Immature natural killer cell (primary cell): Measurements from ENCODE around the gene DLG2. TPM values are rescaled to one million over a fixed set of nuclear protein-coding genes. Genes with fewer than 3 reads are reported as not detected.

ENCODE experiments used
- DNase-seq, 3 donors: peaks; one replicate each; pipeline ENCODE4 v3.0.0; 2022; ENCODE audit warnings: mixed read lengths in 1 of 3
- H3K27ac Mint-ChIP-seq, 6 donors: one replicate each; pipeline ENCODE4 v1.8.0; 2020; ENCODE audit warnings: mixed read lengths in 6 of 6, mild to moderate bottlenecking in 5 of 6, inconsistent platforms in 4 of 6, moderate library complexity in 3 of 6
- H3K27me3 Mint-ChIP-seq, 3 donors: one replicate each; pipeline ENCODE4 v1.8.0; 2020 to 2021; ENCODE audit warnings: low read depth in 3 of 3, mild to moderate bottlenecking in 3 of 3, mixed read lengths in 3 of 3, moderate library complexity in 3 of 3, inconsistent platforms in 1 of 3
- H3K36me3 Mint-ChIP-seq, 3 donors: one replicate each; pipeline ENCODE4 v1.8.0; 2020; ENCODE audit warnings: mixed read lengths in 3 of 3, inconsistent platforms in 2 of 3, mild to moderate bottlenecking in 2 of 3
- H3K4me1 Mint-ChIP-seq, 2 donors: one replicate each; pipeline ENCODE4 v1.8.0; 2020; ENCODE audit warnings: inconsistent platforms in 2 of 2, mild to moderate bottlenecking in 2 of 2, mixed read lengths in 2 of 2, moderate library complexity in 1 of 2
- H3K4me3 Mint-ChIP-seq, 5 donors: one replicate each; pipeline ENCODE4 v1.8.0; 2020; ENCODE audit warnings: mild to moderate bottlenecking in 5 of 5, mixed read lengths in 5 of 5, inconsistent platforms in 3 of 5, moderate library complexity in 3 of 5
- H3K9me3 Mint-ChIP-seq, 6 donors: one replicate each; pipeline ENCODE4 v1.8.0; 2020; ENCODE audit warnings: mild to moderate bottlenecking in 6 of 6, mixed read lengths in 6 of 6, inconsistent platforms in 4 of 6, moderate library complexity in 3 of 6
- polyA plus RNA-seq, 3 donors: library from polyadenylated mRNA; unstranded; fragments of 300-500 nt; fragmentation: Illumina TruSeq; gene quantifications; one replicate each; pipeline ENCODE4 v1.2.3, GENCODE V29; 2021

The DLG2 gene
- polyA plus RNA-seq, 3 donors from 2014 or later = 0.57 to 1.9 (median 1.2) TPM

DNA sequence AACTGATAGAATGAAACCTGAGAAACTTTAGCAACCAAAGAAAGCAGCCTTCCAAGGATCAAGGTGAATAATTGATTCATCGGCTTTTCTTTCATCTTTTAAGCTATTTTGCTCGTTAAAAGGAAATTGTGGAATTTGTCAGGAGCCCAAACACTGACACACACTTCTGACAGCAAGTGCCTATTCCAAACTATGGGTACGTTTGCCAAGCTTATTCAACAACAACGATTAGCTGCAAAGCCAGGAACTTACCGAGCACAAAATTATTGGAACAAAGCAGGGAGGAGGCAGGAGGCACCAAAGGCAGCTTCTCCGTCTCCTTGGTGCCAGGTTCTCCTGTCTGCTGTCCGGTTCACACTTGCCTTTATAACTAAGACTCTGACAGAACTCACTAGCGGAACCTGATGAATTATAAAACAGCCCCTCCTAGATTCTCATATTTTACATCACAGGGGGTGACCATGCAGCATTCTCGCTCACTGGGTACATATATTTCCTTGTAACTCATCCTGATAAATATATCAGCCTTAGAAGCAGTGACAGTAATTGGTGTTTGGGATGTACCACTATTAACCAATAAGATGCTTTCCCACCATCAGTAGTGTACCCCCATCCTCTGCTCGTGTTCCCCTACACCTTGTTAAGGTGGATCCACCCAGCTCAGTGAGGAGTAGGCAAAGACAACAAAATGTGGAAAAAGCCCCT, 1945.1 kb downstream of the DLG2 start:
- Mint-ChIP-seq H3K4me1 (no peaks in the 10 kb centered on the region), H3K27ac (no peak overlapping the region), H3K36me3 (no peaks in the 10 kb centered on the region), H3K4me3 (no peak overlapping the region), H3K27me3 (peaks cover 2 to 3% (median 2%) of the 10 kb centered on the region in 3 donors), H3K9me3 (peaks cover 0 to 7% (median 0%) of the 10 kb centered on the region in 6 donors)
- no peak for DNase-seq

DNA sequence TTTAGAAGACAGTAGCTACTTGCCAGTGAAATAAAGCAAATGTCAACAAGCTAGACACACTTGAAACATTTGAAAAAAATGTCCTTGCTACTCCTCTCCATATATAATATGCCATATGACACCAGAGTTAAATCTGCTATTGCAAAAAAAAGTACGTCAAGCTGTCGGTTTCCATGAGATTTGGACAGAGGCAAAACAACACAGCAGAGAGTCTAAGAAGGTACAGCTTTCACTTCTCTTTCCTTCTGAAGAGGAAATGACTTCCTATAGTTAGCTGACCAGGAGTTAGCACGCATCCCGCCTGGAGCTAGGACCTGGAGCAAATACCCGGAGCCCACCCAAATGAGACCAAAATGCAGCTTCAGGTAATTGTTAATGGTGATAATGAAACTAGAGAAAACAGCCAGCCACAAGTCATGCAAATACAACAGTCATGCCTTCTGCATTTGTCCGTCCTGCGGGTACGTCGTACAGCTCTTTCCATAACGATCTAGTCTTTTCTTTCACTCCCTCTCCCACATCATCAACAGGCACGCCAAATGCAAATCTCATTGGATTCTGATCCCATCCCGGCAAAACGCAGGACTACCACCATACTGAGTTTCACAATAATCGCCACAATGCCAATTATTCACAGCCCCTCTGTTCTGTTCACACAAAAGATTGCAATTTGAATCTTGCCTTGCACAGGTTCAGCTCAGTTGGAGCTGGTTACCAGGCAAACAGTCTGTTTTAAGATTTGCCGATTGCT, 1945.9 kb downstream of the DLG2 start:
- no peaks in the 10 kb centered on the region for H3K4me1 Mint-ChIP-seq
- peaks cover 0 to 3% (median 2%) of the 10 kb centered on the region in 3 donors for H3K27me3 Mint-ChIP-seq
- no peak for DNase-seq
- no peaks in the 10 kb centered on the region for H3K36me3 Mint-ChIP-seq
- peaks cover 0 to 7% (median 0%) of the 10 kb centered on the region in 6 donors for H3K9me3 Mint-ChIP-seq
- H3K4me3 Mint-ChIP-seq = no peak overlapping the region
- H3K27ac Mint-ChIP-seq = no peak overlapping the region

DNA sequence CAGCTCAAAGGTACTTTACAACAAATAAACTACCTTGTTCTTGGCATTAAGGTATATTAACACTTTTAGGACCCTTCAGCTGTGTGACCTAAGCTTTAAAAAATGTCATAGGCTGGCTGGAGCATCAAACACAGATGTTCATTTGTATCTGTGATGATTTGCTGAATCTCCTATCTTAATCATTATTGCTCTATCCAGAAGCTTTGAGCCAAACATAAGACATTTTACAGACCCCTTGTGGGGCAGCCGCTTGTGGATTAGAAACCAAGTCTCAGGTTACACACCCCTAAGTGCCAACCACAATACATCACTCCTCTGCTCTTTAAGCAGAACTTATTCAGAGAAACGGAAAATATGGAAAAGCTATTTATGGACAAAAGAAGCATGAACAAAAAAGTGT, 1946.8 kb downstream of the DLG2 start:
- DNase-seq = no peak
- H3K27ac Mint-ChIP-seq = no peak overlapping the region
- H3K36me3 Mint-ChIP-seq = no peaks in the 10 kb centered on the region
- no peak overlapping the region for H3K4me3 Mint-ChIP-seq
- H3K27me3 Mint-ChIP-seq = peaks cover 0 to 2% (median 2%) of the 10 kb centered on the region in 3 donors
- peaks cover 0 to 6% (median under 1%) of the 10 kb centered on the region in 6 donors for H3K9me3 Mint-ChIP-seq
- H3K4me1 Mint-ChIP-seq = no peaks in the 10 kb centered on the region

DNA sequence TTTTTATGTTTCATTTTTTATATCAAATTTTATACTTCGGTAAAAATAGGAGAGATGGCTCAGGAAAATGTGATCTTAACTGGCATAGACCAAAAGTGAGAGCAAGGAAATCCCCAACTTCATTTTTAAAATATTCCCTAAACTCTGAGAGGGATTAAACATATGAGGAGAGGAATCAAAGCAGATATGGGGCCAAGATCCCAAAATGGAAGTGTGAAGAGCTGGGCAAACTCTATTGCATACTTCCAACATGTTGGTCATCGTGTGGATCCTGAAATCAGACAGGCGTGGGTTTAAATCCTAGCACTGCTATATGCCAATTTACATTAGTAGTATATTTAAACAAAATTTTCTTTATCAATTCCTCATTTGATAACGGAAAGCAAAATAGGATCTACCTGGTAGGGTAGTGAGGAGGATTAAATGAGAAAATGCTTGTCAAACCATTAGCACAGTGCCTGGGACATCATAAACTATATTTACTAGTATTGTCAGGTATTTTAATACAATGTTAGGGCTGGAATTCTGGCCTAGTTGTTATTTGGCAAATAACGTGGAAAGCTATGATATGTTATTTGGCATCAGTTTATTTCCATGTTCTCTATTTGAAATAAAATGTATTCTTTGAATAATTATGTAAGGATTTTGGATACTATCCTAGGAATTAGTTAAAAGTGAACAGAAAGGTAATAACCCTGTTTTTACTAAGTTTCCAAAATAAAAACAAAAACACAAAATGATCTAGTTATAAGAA, 1948.1 kb downstream of the DLG2 start:
- Mint-ChIP-seq H3K27ac (no peak overlapping the region), H3K4me3 (no peak overlapping the region), H3K27me3 (peaks cover 0 to 2% (median 0%) of the 10 kb centered on the region in 3 donors), H3K9me3 (peaks cover 0 to 5% (median under 1%) of the 10 kb centered on the region in 6 donors), H3K4me1 (no peaks in the 10 kb centered on the region), H3K36me3 (no peaks in the 10 kb centered on the region)
- no peak for DNase-seq

DNA sequence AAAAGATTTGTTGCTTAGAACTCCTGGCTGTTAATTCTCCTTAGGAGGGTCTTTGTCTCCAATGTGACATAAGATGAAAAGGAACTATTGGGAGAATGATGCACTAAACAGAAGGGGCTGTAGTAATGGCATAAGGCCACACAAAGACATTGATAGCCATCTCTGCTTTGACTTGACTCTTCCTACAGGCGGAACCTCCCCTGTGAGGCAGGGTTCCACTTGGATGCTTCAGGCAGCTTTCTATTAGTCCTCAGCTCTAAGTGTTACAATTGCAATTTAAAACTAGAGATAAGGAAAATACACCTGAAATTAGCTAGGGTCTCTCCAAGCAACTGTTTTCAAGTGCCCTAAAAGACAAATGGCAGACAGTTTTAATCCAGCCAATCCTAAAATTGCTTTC, 1949.4 kb downstream of the DLG2 start:
- Mint-ChIP-seq H3K27me3 (peaks cover 0 to 2% (median 0%) of the 10 kb centered on the region in 3 donors), H3K4me3 (no peak overlapping the region), H3K36me3 (no peaks in the 10 kb centered on the region), H3K27ac (no peak overlapping the region), H3K9me3 (peaks cover 0 to 5% (median 0%) of the 10 kb centered on the region in 6 donors), H3K4me1 (no peaks in the 10 kb centered on the region)
- no peak for DNase-seq

DNA sequence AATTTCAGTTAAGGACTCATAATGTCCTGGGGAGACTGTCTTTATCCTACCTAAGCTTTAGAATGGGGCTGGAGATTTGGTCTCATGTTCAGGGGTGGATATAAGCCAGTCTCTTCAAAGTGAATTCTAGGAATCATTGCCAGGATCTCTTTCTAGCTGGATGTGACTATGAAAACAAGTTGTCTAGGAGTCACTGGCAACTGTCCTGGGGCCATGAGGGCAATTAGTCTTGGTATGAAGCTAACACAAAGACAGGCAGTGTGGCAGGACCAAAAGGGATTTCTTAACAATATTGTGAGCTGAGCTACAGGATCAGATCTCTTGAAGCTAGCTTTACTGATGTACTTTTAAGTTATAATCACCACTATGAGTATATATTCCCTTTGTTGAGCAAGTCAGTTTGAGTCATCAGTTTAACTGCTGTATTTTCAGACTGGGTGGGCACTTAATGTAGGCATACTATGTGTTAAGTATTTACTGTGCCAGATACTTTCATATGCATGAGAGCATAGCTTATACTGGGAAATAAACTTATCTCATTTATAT, 1951.0 kb downstream of the DLG2 start:
- Mint-ChIP-seq H3K27me3 (peaks cover 0 to 2% (median 0%) of the 10 kb centered on the region in 3 donors), H3K4me1 (no peaks in the 10 kb centered on the region), H3K4me3 (no peak overlapping the region), H3K27ac (no peak overlapping the region), H3K36me3 (no peaks in the 10 kb centered on the region), H3K9me3 (peaks cover 0 to 5% (median 0%) of the 10 kb centered on the region in 6 donors)
- DNase-seq = no peak

DNA sequence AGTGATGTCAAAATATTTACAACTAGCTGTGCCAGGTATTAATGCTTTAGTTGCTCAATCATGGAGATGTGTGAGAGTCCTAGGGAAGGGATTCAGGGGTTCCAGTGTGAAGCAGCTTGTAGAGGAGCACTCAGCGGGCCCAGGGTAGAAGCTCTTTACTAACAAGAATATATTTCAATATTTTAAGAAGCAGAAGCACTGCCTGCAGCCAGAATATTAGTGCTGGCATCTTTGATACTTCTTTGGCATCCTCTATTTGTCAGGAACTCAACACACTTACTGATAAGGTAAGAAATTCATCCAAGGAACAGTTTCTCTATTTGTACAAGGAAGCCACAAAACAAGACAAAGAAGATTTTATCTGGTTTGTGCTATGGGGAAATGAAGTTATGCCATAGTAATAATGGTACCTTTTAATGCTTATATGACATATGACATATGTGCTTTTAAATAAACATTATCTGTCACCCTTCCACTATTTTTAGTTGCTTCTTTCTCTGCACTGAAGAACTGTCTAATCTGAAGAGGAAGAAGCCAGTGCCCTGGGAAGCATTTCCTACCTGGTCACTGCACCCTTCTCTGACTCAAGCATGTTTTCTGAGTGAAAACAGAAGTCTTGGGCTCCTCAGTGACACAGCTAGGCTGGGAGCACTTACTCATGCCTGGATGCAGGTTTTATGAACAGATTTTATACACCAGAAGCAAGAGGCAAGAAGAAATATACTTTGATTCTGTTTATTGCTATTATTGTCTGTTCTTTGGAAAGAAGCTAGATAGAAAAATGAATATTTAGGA, 1952.8 kb downstream of the DLG2 start:
- Mint-ChIP-seq H3K27me3 (peaks cover 0 to 2% (median 0%) of the 10 kb centered on the region in 3 donors), H3K4me3 (no peak overlapping the region), H3K36me3 (no peaks in the 10 kb centered on the region), H3K4me1 (no peaks in the 10 kb centered on the region), H3K9me3 (peaks cover 0 to 5% (median 0%) of the 10 kb centered on the region in 6 donors), H3K27ac (no peak overlapping the region)
- no peak for DNase-seq

DNA sequence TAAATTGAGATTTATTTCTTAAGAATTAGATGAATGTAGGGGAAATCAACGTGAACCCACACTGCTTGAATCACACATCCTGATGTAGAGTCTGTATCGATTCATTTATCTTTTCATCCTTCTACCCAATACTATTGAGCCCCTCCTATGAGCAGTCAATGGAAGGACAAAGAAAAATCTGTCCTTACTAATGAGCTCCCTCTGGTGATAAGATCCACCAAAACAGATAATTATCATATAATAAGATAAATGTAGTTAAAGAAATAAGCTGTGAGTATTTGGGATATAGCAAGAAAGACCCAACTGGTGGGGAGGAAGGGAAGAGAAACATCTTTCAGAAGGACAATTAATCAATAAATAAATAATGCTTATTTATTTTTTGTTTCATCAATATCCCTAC, 1955.9 kb downstream of the DLG2 start:
- no peak overlapping the region for H3K27ac Mint-ChIP-seq
- peaks cover 0 to 5% (median 0%) of the 10 kb centered on the region in 6 donors for H3K9me3 Mint-ChIP-seq

DNA sequence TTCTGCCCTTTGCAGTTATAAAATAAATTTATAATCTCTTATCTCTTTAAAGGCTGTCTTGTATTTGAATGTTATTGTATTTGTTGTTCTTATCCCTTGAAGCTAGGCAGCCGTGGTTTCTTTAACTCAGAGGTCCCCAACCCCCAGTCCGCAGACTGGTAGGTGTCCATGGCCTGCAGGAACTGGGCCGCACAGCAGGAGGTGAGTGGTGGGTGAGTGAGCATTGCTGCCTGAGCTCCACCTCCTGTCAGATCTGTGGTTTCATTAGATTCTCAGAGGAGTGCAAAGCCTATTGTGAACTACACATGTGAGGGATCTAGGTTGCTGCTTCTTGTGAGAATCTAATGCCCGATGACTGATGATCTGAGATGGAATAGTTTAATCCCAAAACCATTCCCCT, 1961.0 kb downstream of the DLG2 start:
- peaks cover 0 to 5% (median 0%) of the 10 kb centered on the region in 6 donors for H3K9me3 Mint-ChIP-seq
- H3K4me1 Mint-ChIP-seq = no peaks in the 10 kb centered on the region
- DNase-seq = no peak
- H3K36me3 Mint-ChIP-seq = no peaks in the 10 kb centered on the region
- no peak overlapping the region for H3K27ac Mint-ChIP-seq
- no peaks in the 10 kb centered on the region for H3K27me3 Mint-ChIP-seq
- H3K4me3 Mint-ChIP-seq = no peak overlapping the region

More for the DNA sequence above, 1955.9 kb downstream of the DLG2 start:
- Mint-ChIP-seq H3K4me3 (no peak overlapping the region), H3K27me3 (peaks cover 0 to 2% (median 0%) of the 10 kb centered on the region in 3 donors), H3K4me1 (no peaks in the 10 kb centered on the region), H3K36me3 (no peaks in the 10 kb centered on the region)
- DNase-seq = no peak

DNA sequence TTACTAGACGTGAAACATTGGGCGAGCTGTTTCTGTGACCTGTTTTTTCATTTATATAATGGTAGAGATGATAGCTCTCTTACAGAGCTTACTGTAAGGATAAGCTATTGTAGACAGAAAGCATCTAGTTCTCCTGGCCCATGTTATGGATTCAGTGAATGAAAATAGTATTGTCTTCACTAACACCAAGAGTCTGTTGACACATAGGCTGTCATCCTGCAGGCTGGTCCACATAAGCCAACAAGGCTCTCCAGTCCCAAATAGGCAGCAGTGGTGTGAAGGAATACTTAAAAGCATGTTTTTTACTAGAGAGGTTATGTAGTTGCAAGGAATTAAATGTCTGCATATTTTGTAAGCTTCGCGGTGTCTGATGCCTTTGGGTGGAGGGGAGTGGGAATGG, 1963.2 kb downstream of the DLG2 start:
- DNase-seq = no peak
- Mint-ChIP-seq H3K4me1 (no peaks in the 10 kb centered on the region), H3K27me3 (peaks cover 0 to 2% (median 0%) of the 10 kb centered on the region in 3 donors), H3K27ac (no peak overlapping the region), H3K4me3 (no peak overlapping the region), H3K36me3 (no peaks in the 10 kb centered on the region), H3K9me3 (peaks cover 0 to 4% (median 0%) of the 10 kb centered on the region in 6 donors)

DNA sequence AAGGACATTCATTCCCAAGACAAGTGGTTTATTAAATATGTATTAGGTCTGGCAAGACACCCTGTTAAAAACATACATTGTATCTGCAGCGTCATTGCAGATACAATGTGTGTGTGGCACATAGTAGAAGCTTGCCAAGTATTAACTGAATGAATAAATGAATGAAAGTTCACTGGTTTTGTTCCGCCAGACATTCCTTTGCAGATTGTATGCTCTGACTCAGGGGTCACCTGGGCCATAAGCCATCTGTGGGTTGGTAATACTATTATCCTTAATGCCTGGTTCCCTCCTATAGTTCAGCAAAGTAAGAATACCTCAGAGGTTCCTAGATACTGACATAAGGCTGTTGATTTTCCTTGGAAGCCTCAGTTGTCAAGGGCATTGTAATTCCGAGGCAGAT, 1963.7 kb downstream of the DLG2 start:
- Mint-ChIP-seq H3K9me3 (peaks cover 0 to 4% (median 0%) of the 10 kb centered on the region in 6 donors), H3K4me1 (no peaks in the 10 kb centered on the region), H3K4me3 (no peak overlapping the region), H3K27me3 (peaks cover 0 to 2% (median 0%) of the 10 kb centered on the region in 3 donors), H3K27ac (no peak overlapping the region), H3K36me3 (no peaks in the 10 kb centered on the region)
- no peak for DNase-seq

DNA sequence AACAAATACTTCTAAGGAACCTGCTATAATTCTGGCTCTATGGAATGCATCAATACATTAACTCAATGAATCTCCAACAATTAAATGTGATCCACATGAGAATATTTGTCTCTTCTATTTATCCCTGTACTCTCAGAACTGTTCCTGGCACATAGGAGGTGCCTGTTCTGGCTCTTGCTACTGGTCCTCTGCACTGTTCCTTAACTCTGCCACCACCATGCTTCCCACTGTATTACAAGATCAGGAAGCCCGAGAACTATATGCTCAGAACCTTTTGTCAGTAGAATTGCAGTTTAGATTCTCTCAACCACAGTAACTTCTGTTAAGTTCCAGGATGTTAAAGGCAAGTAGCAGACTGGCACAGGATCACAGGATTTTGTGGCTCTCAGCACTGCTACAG, 1964.7 kb downstream of the DLG2 start:
- Mint-ChIP-seq H3K4me3 (no peak overlapping the region), H3K27me3 (peaks cover 0 to 2% (median 0%) of the 10 kb centered on the region in 3 donors), H3K9me3 (peaks cover 0 to 4% (median 0%) of the 10 kb centered on the region in 6 donors), H3K36me3 (no peaks in the 10 kb centered on the region), H3K4me1 (no peaks in the 10 kb centered on the region), H3K27ac (no peak overlapping the region)
- DNase-seq = no peak
